GM18907 (cell line): Measurements from ENCODE around the gene APOM.

Experiments
- ATAC-seq: cut with Tn5 transposase; IDR thresholded peaks from one replicate; pipeline ENCODE4 v1.9.1; 2021; ENCODE audit warnings: mild to moderate bottlenecking, moderate library complexity; ENCODE audit not compliant: unreplicated experiment

The APOM gene

DNA sequence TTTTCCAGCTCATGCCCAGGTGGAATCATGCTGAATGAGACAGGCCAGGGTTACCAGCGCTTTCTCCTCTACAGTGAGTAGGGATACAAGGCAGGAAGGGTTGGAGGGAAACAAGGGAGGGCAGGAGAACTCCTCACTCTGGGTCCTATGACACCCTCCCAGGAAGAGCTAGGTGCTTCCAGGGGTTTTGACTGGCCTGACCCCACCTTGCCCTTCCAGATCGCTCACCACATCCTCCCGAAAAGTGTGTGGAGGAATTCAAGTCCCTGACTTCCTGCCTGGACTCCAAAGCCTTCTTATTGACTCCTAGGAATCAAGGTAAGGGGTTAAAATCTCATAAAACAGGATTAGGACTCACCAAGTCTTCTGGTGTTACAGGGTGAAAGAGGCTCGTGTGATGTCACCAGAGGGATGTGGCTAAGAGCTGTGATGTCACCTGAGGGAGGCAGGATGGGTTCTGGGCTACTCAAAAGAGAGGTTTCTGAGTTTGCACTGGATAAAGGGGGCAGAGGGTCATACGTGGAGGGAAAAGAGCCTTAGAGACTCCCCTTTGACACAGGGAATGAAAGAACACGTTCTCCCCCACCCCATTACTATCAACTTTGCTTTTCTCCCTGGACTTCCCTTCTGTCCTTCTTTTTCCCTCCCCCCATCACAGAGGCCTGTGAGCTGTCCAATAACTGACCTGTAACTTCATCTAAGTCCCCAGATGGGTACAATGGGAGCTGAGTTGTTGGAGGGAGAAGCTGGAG lies 1.9 kb downstream of the APOM start:
- ATAC-seq = no peak

- ATAC-seq = no peak
Measured at GRCh38 chr6:31658158-31658688, 2.5 kb downstream of the APOM start.

- ATAC-seq = no peak
Measured at GRCh38 chr6:31658983-31659648, 3.4 kb downstream of the APOM start.

- ATAC-seq = no peak
Measured at GRCh38 chr6:31659649-31660380, 4.1 kb downstream of the APOM start.

GRCh38 chr6:31660381-31661261 lies 4.9 kb downstream of the APOM start, which contains the start of gene C6orf47:
Gene C6orf47, minus strand, starts transcription at chr6:31660778. Its CDS starts 831 bp downstream, at chr6:31659947.
- peak; percentile 43 for ATAC-seq

- no peak for ATAC-seq
Measured at GRCh38 chr6:31661262-31662123, 5.8 kb downstream of the APOM start.

- ATAC-seq = no peak
Measured at GRCh38 chr6:31662124-31662723, 6.5 kb downstream of the APOM start.

DNA sequence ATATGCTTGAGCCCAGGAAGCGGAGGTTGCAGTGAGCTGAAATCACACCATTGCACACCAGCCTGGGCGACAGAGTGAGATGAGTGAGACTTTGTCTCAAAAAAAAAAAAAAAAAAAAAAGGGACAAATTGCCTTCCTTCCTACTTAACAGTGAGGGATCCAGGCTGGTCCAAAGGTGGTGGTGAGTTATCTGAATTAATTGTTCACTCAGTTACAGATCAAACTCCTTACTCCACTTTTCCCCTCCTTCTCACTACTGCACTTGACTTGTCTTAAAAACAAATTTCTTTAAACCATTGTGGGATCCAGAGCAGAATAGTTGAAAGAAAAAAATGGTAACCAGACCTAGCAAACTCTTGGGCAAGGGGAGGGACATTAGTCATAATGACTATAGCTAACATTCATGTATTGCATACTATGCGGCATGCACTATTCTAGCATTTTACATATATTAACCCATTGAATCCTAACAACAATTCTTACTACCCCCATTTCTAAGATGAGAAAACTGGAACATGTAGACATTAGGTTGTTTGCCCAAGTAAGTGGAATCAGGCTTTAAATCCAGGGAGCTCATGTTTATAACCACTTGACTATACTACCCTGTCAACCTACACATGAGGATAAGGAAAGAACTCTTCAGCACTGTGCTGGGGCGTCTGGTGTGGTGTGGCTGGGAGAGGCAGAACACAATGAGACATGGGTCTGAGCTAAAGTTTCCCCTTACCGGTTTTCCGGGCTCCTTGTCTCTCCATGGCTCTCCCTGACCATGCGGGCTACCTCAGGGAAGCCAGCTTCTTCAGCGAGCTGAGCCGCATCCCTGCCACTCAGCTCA lies 7.6 kb downstream of the APOM start:
- ATAC-seq = no peak

DNA sequence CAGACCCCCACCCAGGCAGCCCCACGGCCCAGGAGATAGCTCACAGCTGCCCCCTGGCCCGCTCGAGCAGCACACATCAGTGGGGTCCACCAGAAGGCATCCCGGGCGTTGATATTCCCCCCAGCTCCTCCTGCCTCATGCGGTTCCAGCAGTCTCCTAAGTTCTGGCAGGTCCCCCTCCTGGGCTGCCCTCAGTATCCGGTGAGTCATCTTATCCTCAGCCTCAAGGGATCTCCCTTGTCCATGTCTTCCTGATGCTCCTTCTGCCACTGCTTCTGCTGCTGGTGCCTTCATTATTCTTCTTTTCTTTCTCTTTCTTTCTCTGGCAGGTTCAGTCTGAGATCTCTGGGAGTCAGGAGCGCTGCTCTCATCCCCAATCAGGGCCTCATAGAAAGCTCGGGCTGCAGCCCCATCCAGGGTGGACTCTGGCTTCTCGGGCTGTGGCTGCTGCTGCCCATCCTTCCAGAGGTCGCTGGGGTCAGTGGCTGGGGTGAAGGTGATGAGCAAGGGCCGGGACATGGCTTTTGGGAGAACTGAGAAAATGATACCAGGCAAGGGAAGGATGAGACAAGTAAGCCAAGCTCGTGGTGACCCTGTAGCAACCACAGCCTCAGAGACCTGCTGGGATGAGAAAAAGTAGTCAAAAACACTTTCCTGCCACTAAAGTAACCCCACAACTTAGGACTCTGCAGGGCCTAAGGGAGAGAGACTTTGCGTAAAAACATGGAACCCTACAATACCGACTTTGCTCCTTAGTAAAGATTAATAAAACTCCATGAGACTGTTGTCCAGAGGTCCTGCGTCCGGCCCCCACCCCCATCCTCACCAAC lies 8.5 kb downstream of the APOM start:
- ATAC-seq = no peak

DNA sequence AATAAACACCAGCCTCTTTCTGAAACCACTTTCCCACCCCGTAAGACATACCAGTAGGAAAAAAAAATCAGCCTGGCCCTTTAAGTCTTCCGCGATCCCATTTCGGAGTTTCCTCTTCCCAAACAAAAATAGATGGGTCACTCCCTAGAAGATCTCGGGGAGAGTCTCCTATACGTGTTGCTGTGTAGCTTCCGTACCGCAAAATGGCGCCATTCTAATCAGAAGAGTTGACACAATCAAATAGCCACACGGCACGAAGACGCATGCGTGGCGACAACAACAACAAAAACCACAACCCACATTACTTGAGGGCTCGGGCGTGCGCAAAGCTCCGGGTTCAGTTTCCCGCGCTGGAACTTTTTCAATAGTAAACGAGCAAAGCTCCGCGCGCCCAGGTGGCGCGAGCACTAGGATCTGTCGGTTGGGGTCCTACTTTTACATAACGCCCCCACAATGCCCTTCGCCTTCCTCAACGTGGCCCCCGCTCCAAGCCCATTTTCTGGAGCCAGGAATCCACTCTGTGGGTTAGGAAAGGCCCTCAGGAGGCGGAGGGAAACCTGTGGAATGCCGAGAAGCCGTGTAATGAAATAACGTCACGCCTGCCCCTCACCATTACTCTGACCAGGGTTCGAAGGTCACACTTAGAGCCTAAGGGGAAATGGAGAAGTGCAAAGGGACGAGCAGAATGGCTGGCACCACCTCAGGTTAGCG lies 9.3 kb downstream of the APOM start, which contains the start of gene GPANK1:
TSS of gene GPANK1 (minus strand) at position 208 of the 711 bp plus-strand sequence. CDS start 519 bp downstream, outside the sequence.
- peak; percentile 35 for ATAC-seq

GRCh38 chr6:31665501-31666336 lies 10.0 kb downstream of the APOM start, which contains the start of gene CSNK2B:
Gene CSNK2B, plus strand, starts transcription at chr6:31666080. Its CDS starts 752 bp downstream, at chr6:31666832.
- ATAC-seq = peak; percentile 81

DNA sequence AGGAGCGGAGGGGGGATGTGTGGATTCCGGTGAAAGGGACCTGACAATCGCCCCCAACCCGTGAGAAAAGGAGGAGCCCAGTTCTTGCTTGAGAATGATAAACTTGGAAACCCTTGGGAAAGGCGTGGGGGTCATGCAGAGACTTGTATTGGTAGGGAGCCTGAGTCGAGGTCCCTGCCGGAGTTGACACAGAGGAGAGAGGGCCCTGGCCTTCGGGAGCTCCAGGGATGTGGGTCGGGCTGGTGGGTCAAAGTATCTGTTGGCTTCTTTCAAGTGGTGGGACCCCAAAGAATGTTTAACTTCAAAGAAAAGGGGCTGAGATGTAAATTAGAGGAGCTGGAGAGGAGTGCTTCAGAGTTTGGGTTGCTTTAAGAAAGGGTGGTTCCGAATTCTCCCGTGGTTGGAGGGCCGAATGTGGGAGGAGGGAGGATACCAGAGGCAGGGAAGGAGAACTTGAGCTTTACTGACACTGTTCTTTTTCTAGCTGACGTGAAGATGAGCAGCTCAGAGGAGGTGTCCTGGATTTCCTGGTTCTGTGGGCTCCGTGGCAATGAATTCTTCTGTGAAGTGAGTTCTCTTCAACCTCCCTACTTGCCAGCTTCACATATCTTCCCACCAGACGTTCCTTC lies 10.8 kb downstream of the APOM start:
- no peak for ATAC-seq

DNA sequence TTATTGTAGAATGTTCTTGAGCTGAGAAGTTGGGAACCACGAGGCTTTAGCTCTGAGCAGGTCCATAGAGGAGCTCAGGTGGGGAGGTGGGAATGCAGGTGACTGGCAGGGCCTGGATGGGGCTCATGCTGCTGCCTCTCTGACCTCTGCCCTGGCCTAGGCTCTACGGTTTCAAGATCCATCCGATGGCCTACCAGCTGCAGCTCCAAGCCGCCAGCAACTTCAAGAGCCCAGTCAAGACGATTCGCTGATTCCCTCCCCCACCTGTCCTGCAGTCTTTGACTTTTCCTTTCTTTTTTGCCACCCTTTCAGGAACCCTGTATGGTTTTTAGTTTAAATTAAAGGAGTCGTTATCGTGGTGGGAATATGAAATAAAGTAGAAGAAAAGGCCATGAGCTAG lies 14.0 kb downstream of the APOM start, which contains the start of gene LY6G5B:
TSS of gene LY6G5B (plus strand) at position 301 of the 400 bp plus-strand sequence. CDS start 975 bp downstream, outside the sequence.
- no peak for ATAC-seq

DNA sequence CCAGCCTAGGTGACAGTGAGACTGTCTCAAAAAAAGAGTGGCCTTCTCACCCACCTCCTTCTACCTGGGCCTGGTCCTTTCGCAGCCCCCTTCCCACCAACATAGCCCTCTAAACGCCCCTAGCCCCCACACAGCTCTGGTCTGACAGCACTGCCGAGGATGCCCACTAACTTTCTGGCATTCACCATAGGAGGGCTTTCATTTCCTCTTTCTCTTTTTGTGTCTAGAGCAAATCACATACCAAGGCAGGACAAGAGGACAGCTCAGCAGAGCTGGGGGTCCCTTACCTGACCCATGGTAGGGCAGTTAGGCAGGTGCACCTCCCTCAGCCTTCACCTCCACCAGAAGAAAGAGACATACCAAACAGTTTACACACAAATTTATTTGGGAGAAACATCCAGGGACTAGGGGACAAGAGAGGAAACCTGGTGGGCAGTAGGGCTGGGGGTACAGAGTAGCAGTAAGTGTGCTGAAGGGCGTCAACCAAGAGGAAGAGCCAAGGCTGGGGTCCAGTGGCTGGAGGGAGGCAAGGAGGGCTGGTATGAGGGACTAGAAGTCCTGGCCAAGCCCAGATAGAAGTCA lies 20.7 kb downstream of the APOM start:
- no peak for ATAC-seq

GRCh38 chr6:31676904-31677303 lies 21.2 kb downstream of the APOM start:
- no peak for ATAC-seq
